HepG2 (cell line): ENCODE data around the gene MPV17L2. TPM values are rescaled to one million over a fixed set of nuclear protein-coding genes. Genes with fewer than 3 reads are reported as not detected.

Source experiments
- CHCHD3 ChIP-seq: sonication (generic); formaldehyde crosslinking; IDR thresholded peaks from 2 replicates; pipeline ENCODE4 v1.8.0; 2022; ENCODE audit warnings: mild to moderate bottlenecking, missing genetic modification reagents, moderate library complexity
- ELF4 ChIP-seq: sonication (generic); formaldehyde crosslinking; IDR thresholded peaks from 2 replicates; pipeline ENCODE4 v1.5.0; 2020; ENCODE audit warnings: missing genetic modification reagents, mild to moderate bottlenecking, moderate library complexity, borderline replicate concordance
- GABPA ChIP-seq, 2 experiments: IDR thresholded peaks; 2 replicates each; pipeline ENCODE4 v1.6.1; 2011 to 2016; ENCODE audit warnings: low read depth in 2 of 2, low read length in 1 of 2, missing biosample characterization in 1 of 2, missing genetic modification characterization in 1 of 2
- GABPB1 ChIP-seq: IDR thresholded peaks from 2 replicates; pipeline ENCODE4 v1.6.1; 2016; ENCODE audit warnings: mild to moderate bottlenecking, missing genetic modification reagents, moderate library complexity, missing compliant biosample characterization
- MNT ChIP-seq: fragments of 450-650 bp; IDR thresholded peaks from 2 replicates; pipeline ENCODE4 v1.6.1; 2016
- NCOA5 ChIP-seq: sonication (generic); formaldehyde crosslinking; IDR thresholded peaks from 2 replicates; pipeline ENCODE4 v1.4.0; 2020; ENCODE audit warnings: missing genetic modification reagents
- NONO ChIP-seq, 2 experiments: fragments of 450-650 bp in 1 of 2; sonication (generic) in 1 of 2; formaldehyde crosslinking in 1 of 2; IDR thresholded peaks in 1 of 2; conservative IDR thresholded peaks in 1 of 2; 2 replicates each; pipeline versions ENCODE4 v1.6.1 to v1.8.0; 2017 to 2022; ENCODE audit warnings: mild to moderate bottlenecking in 1 of 2, missing genetic modification reagents in 1 of 2, moderate library complexity in 1 of 2
- PHF21A ChIP-seq: sonication (generic); formaldehyde crosslinking; IDR thresholded peaks from 2 replicates; pipeline ENCODE4 v1.5.0; 2020; ENCODE audit warnings: mild to moderate bottlenecking, missing genetic modification reagents
- RARA ChIP-seq: IDR thresholded peaks from 2 replicates; pipeline ENCODE4 v1.6.1; 2016; ENCODE audit warnings: missing genetic modification reagents, missing compliant biosample characterization
- RFX3 ChIP-seq: IDR thresholded peaks from 2 replicates; pipeline ENCODE4 v1.6.1; 2016; ENCODE audit warnings: missing biosample characterization, missing genetic modification reagents
- SMAD3 ChIP-seq: sonication (generic); formaldehyde crosslinking; IDR thresholded peaks from 2 replicates; pipeline ENCODE4 v1.4.0; 2020; ENCODE audit warnings: missing genetic modification reagents
- SP4 ChIP-seq: sonication (generic); formaldehyde crosslinking; IDR thresholded peaks from 2 replicates; pipeline ENCODE4 v1.8.1; 2023; ENCODE audit warnings: mild to moderate bottlenecking, missing genetic modification reagents
- STAT6 ChIP-seq: sonication (generic); formaldehyde crosslinking; IDR thresholded peaks from 2 replicates; pipeline ENCODE4 v1.4.0; 2020; ENCODE audit warnings: missing genetic modification reagents, mild to moderate bottlenecking, borderline replicate concordance
- TAF15 ChIP-seq: fragments of 200-400 bp; formaldehyde crosslinking; IDR thresholded peaks from one replicate; pipeline ENCODE4 v1.6.1; 2018; ENCODE audit warnings: mild to moderate bottlenecking, low read depth, low read length; ENCODE audit not compliant: poor library complexity, severe bottlenecking
- TOPORS ChIP-seq: sonication (generic); formaldehyde crosslinking; IDR thresholded peaks from 2 replicates; pipeline ENCODE4 v1.8.0; 2023; ENCODE audit warnings: mild to moderate bottlenecking, missing genetic modification reagents
- ZNF34 ChIP-seq: sonication (generic); formaldehyde crosslinking; IDR thresholded peaks from 2 replicates; pipeline ENCODE4 v1.4.0; 2020; ENCODE audit warnings: mild to moderate bottlenecking, missing genetic modification reagents, borderline replicate concordance
- ZNF580 ChIP-seq: IDR thresholded peaks from 2 replicates; pipeline ENCODE4 v1.6.1; 2016; ENCODE audit warnings: low read depth, borderline replicate concordance
- ZNF747 ChIP-seq: sonication (generic); formaldehyde crosslinking; IDR thresholded peaks from 2 replicates; pipeline ENCODE4 v1.8.1; 2023; ENCODE audit warnings: missing genetic modification reagents, mild to moderate bottlenecking, borderline replicate concordance
- polyA plus RNA-seq, 8 experiments: library from polyadenylated mRNA; depleted of rRNA in 3 of 8; stranded (reverse) in 7 of 8; unstranded in 1 of 8; fragments of >200 nt; fragmentation: Illumina TruSeq in 4 of 8; extraction: Trizol in 4 of 8; gene quantifications; 2 replicates each; pipeline versions ENCODE4 v1.2.1 to v1.2.3, GENCODE V29; 2011 to 2016; ENCODE audit warnings: low read depth in 4 of 8, missing spikeins in 1 of 8, mixed read lengths in 1 of 8; ENCODE audit not compliant: insufficient read depth in 1 of 8
- total RNA-seq, 5 experiments: library from RNA; depleted of rRNA; stranded (reverse); fragments of >200 nt; fragmentation: Illumina TruSeq; extraction: Trizol; gene quantifications; 2 replicates each; pipeline ENCODE4 v1.2.3, GENCODE V29; 2016; ENCODE audit warnings: low read depth in 1 of 5
- TF ChIP-seq, protein P1 (sequence below): sonication (generic); formaldehyde crosslinking; IDR thresholded peaks from 2 replicates; pipeline ENCODE4 v1.8.0; 2022; ENCODE audit warnings: mild to moderate bottlenecking, missing genetic modification reagents; ENCODE audit not compliant: insufficient replicate concordance
- TF ChIP-seq, protein P2 (sequence below): sonication (generic); formaldehyde crosslinking; IDR thresholded peaks from 2 replicates; pipeline ENCODE4 v1.4.0; 2020; ENCODE audit warnings: missing genetic modification reagents
- TF ChIP-seq, protein P3 (sequence below): sonication (generic); formaldehyde crosslinking; conservative IDR thresholded peaks from 2 replicates; pipeline ENCODE4 v1.8.0; 2022; ENCODE audit warnings: mild to moderate bottlenecking, moderate library complexity, missing genetic modification reagents

Gene MPV17L2
- total and polyA plus RNA-seq, 2 of the 13 experiments (the other 11 are each of a cell fraction or from before 2014, with no cell fraction given), result 13.6 to 16.7 TPM

- TF ChIP-seq ZNF580 (CRISPR knock-in tag) (peak; percentile 52), RFX3 (CRISPR knock-in tag) (peak; percentile 92), NONO (IDR thresholded peaks at IDR 0.05) (no peak), NONO (CRISPR knock-in tag; conservative IDR thresholded peaks at IDR 0.05) (peak; percentile 89), TOPORS (peak; percentile 86; the same call in 1 of the 2 replicates), SMAD3 (CRISPR knock-in tag) (peak; percentile 50; the same call in 1 of the 2 replicates), ZNF34 (CRISPR knock-in tag) (0 out of 2 replicates have a peak, but pooled peaks have one; percentile 2), CHCHD3 (CRISPR knock-in tag) (no peak), PHF21A (CRISPR knock-in tag) (peak; percentile 98), RARA (CRISPR knock-in tag) (peak; percentile 3; the same call in 1 of the 2 replicates), NCOA5 (CRISPR knock-in tag) (no peak), SP4 (CRISPR knock-in tag) (peak; percentile 51; the same call in 1 of the 2 replicates), STAT6 (CRISPR knock-in tag) (peak; percentile 78; the same call in 1 of the 2 replicates), GABPA (IDR thresholded peaks at IDR 0.05; ENCODE audit: low read depth, low read length) (no peak; the same call in none of the 2 replicates), GABPA (CRISPR knock-in tag; IDR thresholded peaks at IDR 0.05; ENCODE audit: low read depth) (peak; percentile 84), GABPB1 (peak; percentile 67), ELF4 (CRISPR knock-in tag) (peak; percentile 92; the same call in 1 of the 2 replicates), ZNF747 (peak; percentile 69; the same call in 1 of the 2 replicates), MNT (no peak), TAF15 (no peak)
- TF ChIP-seq, protein P1, sequence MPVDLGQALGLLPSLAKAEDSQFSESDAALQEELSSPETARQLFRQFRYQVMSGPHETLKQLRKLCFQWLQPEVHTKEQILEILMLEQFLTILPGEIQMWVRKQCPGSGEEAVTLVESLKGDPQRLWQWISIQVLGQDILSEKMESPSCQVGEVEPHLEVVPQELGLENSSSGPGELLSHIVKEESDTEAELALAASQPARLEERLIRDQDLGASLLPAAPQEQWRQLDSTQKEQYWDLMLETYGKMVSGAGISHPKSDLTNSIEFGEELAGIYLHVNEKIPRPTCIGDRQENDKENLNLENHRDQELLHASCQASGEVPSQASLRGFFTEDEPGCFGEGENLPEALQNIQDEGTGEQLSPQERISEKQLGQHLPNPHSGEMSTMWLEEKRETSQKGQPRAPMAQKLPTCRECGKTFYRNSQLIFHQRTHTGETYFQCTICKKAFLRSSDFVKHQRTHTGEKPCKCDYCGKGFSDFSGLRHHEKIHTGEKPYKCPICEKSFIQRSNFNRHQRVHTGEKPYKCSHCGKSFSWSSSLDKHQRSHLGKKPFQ, result peak; percentile 24
- TF ChIP-seq, protein P2, sequence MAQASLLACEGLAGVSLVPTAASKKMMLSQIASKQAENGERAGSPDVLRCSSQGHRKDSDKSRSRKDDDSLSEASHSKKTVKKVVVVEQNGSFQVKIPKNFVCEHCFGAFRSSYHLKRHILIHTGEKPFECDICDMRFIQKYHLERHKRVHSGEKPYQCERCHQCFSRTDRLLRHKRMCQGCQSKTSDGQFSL (CRISPR knock-in tag), result no peak
- TF ChIP-seq, protein P3, sequence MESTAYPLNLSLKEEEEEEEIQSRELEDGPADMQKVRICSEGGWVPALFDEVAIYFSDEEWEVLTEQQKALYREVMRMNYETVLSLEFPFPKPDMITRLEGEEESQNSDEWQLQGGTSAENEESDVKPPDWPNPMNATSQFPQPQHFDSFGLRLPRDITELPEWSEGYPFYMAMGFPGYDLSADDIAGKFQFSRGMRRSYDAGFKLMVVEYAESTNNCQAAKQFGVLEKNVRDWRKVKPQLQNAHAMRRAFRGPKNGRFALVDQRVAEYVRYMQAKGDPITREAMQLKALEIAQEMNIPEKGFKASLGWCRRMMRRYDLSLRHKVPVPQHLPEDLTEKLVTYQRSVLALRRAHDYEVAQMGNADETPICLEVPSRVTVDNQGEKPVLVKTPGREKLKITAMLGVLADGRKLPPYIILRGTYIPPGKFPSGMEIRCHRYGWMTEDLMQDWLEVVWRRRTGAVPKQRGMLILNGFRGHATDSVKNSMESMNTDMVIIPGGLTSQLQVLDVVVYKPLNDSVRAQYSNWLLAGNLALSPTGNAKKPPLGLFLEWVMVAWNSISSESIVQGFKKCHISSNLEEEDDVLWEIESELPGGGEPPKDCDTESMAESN (CRISPR knock-in tag), result 0 out of 2 replicates have a peak, but pooled peaks have one; percentile 21
These were observed 40.6 kb upstream of the MPV17L2 start (continued) for GRCh38 chr19:18152442-18152816.
